Thoracic aorta (tissue), 2 donors: ENCODE data around the gene ABTB2. TPM values are rescaled to one million over a fixed set of nuclear protein-coding genes. Genes with fewer than 3 reads are reported as not detected.
"Not testable (repeated sequence)": the region's sequence is repeated elsewhere in the genome, so short reads cannot be mapped to it uniquely, and the experiment has no call there.

Experiments used
- ATAC-seq: fragments of 150-250 bp; one replicate; pipeline ENCODE4 v1.8.0; 2017; ENCODE audit warnings: low read depth; ENCODE audit not compliant: insufficient number of reproducible peaks, low FRiP score
- DNase-seq: peaks from one replicate; pipeline ENCODE4 v3.0.0-alpha.2; 2020; ENCODE audit warnings: low spot score
- H3K27ac ChIP-seq, 2 donors: fragments of 200-600 bp; sonication (generic); 1 replicate in 1 of 2; 2 replicates in 1 of 2; pipeline ENCODE4 v1.5.1; 2016; ENCODE audit warnings: mild to moderate bottlenecking in 2 of 2, moderate library complexity in 2 of 2
- H3K27me3 ChIP-seq: fragments of 200-600 bp; sonication (generic); replicated peaks from 2 replicates; pipeline ENCODE4 v1.6.0; 2016; ENCODE audit warnings: mild to moderate bottlenecking; ENCODE audit not compliant: insufficient read depth
- H3K36me3 ChIP-seq: fragments of 200-600 bp; sonication (generic); one replicate; pipeline ENCODE4 v1.5.1; 2016
- H3K4me1 ChIP-seq, 2 donors: fragments of 200-600 bp; sonication (generic); 1 replicate in 1 of 2; 2 replicates in 1 of 2; pipeline versions ENCODE4 v1.5.1 to v1.6.0; 2016; ENCODE audit warnings: low read depth in 2 of 2, mild to moderate bottlenecking in 1 of 2; ENCODE audit not compliant: control insufficient read depth in 1 of 2
- H3K4me3 ChIP-seq: fragments of 200-600 bp; sonication (generic); 2 replicates; pipeline ENCODE4 v1.5.1; 2016; ENCODE audit warnings: mild to moderate bottlenecking
- H3K9me3 ChIP-seq: fragments of 200-600 bp; sonication (generic); 2 replicates; pipeline ENCODE4 v1.5.1; 2016
- total RNA-seq, 2 donors: library from RNA; depleted of rRNA; stranded (reverse); fragments of >200 nt; gene quantifications; one replicate each; pipeline versions ENCODE4 v1.1.0 to v1.2.3, GENCODE V29; 2016
- TF ChIP-seq, protein P1 (sequence below): fragments of 200-600 bp; sonication (generic); IDR thresholded peaks from one replicate; pipeline ENCODE4 v1.5.1; 2019; ENCODE audit warnings: antibody characterized with exemption

Gene ABTB2
- total RNA-seq, 2 donors from 2014 or later, result 12.3 to 31.0 TPM

DNA sequence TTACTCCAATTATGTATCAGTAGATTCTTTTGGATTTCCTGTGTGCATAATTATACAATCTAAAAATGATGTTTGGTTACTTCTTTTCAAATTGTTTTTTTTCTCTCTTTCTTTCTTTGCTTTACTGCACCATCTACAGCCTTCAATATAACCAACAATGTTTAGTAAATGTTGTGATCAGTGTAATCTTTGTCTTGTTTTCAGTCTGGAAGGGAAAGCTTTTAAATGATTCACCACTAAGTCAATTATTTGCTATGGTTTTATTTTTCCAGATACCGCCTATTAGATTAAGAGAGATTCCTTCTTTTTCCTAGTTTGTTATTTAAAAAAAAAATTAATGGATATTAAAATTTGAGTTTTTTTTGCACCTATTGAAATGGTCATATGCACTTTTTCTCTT, 29.8 kb upstream of the ABTB2 start:
- no peaks in the 10 kb centered on the region for H3K36me3 ChIP-seq
- H3K27me3 ChIP-seq, result no peaks in the 10 kb centered on the region
- H3K27ac ChIP-seq, result no peak overlapping the region
- no peaks in the 10 kb centered on the region for H3K4me1 ChIP-seq
- ATAC-seq, result no peak
- DNase-seq, result no peak
- no peaks in the 10 kb centered on the region for H3K9me3 ChIP-seq
- TF ChIP-seq, protein P1, sequence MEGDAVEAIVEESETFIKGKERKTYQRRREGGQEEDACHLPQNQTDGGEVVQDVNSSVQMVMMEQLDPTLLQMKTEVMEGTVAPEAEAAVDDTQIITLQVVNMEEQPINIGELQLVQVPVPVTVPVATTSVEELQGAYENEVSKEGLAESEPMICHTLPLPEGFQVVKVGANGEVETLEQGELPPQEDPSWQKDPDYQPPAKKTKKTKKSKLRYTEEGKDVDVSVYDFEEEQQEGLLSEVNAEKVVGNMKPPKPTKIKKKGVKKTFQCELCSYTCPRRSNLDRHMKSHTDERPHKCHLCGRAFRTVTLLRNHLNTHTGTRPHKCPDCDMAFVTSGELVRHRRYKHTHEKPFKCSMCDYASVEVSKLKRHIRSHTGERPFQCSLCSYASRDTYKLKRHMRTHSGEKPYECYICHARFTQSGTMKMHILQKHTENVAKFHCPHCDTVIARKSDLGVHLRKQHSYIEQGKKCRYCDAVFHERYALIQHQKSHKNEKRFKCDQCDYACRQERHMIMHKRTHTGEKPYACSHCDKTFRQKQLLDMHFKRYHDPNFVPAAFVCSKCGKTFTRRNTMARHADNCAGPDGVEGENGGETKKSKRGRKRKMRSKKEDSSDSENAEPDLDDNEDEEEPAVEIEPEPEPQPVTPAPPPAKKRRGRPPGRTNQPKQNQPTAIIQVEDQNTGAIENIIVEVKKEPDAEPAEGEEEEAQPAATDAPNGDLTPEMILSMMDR, result no peak
- no peak overlapping the region for H3K4me3 ChIP-seq

DNA sequence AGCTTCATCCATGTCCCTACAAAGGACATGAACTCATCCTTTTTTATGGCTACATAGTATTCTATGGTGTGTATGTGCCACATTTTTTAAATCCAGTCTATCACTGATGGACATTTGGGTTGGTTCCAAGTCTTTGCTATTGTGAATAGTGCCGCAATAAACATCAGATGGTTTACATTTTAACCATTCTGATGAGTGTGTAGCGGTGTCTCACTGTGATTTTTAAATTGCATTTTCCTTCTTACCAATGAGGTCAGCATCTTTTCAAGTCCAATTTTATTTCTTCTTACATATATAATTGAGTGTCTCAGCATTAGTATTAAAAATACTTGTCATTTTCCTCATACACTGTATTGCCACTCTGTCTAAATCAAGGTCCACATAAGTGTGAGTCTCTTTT, 28.5 kb upstream of the ABTB2 start:
- not testable (repeated sequence) for H3K27me3 ChIP-seq, DNase-seq, ATAC-seq, H3K27ac ChIP-seq, H3K9me3 ChIP-seq, H3K4me1 ChIP-seq, H3K36me3 ChIP-seq, H3K4me3 ChIP-seq

DNA sequence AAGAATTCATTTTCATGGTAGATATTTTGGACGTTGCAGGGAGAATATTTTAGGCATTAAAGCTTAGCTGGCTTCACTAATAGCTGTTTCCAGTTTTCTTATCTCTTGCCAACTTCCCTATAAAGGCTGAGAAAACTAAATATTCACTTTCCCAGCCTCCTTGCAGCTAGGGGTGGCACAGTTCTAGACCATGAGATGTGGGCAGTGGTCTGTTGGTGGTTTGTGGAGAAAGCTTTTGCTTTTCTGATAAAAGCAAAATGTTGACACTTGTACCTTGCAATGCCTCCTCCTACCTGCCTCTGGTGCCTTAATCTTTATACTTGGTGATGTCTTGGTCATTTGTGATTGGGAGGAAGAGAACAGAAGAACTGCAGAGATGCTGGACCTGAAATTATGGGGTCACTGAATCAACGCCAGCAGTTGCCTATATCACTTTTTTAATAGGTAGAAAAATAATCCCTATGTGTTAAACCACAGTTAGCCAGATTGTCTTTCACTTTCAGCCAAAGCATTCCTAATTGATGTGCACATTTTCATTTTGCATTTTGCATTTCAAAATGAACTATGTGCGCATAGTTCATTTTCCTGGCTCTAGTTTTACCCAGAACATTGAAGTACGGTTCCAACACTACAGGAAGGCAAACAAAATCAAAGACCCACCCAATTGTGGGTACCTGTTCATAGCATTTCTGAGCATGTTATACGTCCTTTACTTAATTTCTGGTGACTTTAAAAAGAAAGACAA, 24.9 kb upstream of the ABTB2 start:
- TF ChIP-seq, protein P1, result no peak
- Histone ChIP-seq H3K4me3 (no peak overlapping the region), H3K36me3 (no peaks in the 10 kb centered on the region), H3K4me1 (no peaks in the 10 kb centered on the region), H3K27ac (no peak overlapping the region), H3K9me3 (peaks cover 4% of the 10 kb centered on the region), H3K27me3 (no peaks in the 10 kb centered on the region)
- ATAC-seq (no peak), DNase-seq (no peak)

DNA sequence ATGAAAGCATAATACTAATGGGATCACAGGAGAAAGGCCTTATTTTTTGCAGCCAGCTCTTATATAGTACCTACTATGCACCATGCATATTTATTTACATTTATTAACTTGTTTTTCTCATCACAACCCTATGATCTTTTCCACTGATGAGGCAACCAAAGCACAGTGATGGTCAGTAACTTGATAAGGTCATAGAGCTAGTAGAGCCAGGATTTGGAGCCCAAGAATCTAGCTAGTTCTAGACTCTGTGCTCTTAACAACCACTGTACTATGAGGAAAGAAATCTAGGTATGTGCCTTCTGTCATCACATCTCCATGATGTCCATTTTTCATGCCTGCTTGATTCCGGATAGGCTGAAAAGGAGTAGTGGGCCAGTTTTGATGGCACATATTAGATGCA, 24.0 kb upstream of the ABTB2 start:
- Histone ChIP-seq H3K4me1 (no peaks in the 10 kb centered on the region), H3K4me3 (no peak overlapping the region), H3K9me3 (peaks cover 9% of the 10 kb centered on the region), H3K27me3 (no peaks in the 10 kb centered on the region), H3K36me3 (no peaks in the 10 kb centered on the region), H3K27ac (no peak overlapping the region)
- TF ChIP-seq, protein P1, result no peak
- DNase-seq (no peak), ATAC-seq (no peak)

DNA sequence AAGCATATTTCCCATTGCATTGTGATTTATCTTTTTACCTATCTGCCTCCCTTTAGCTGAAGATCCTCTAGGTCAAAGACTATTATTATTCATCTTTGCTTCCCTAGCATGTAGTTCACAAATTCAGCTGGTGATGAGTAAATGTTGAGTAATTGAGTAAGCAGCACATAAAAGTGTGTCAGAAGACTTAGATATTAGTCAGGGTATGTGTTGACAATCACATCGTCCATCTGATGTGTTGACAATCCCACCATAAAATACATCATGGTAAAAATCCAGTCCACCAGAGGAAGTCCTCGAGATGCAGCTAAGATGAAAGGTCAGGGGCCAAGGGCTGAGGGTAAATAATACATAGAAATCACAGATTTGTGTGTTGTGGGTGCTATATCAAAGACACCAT, 22.9 kb upstream of the ABTB2 start:
- DNase-seq, result no peak
- peaks cover 16% of the 10 kb centered on the region for H3K9me3 ChIP-seq
- no peak overlapping the region for H3K27ac ChIP-seq
- H3K4me3 ChIP-seq, result no peak overlapping the region
- TF ChIP-seq, protein P1, result no peak
- no peak for ATAC-seq
- no peaks in the 10 kb centered on the region for H3K36me3 ChIP-seq
- H3K4me1 ChIP-seq, result no peaks in the 10 kb centered on the region
- H3K27me3 ChIP-seq, result no peaks in the 10 kb centered on the region

DNA sequence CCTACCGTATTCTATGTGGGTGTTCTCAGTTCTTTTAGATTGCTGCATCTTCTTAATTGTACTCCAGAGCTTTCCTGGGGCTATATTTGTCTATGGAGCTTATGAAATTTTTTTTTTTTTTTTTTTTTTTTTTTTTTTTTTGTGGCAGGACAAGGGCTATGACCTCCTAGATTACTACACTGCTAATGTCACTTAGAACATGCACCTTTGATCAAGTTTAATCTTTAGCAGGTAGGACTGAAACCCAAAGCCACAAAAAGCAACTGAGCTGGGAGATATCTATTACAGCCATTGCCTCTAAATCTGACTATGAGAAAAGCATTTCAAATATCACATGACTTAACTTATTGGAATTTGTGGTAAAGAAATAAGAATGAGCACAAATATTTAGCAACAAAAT, 21.7 kb upstream of the ABTB2 start:
- TF ChIP-seq, protein P1, result no peak
- H3K27ac ChIP-seq, result no peak overlapping the region
- no peak overlapping the region for H3K4me3 ChIP-seq
- ATAC-seq (no peak), DNase-seq (no peak)
- no peaks in the 10 kb centered on the region for H3K4me1 ChIP-seq
- peaks cover 16% of the 10 kb centered on the region for H3K9me3 ChIP-seq
- H3K27me3 ChIP-seq, result no peaks in the 10 kb centered on the region
- no peaks in the 10 kb centered on the region for H3K36me3 ChIP-seq
